ENCODE measurements around the gene RAB38. TPM values are rescaled to one million over a fixed set of nuclear protein-coding genes. Genes with fewer than 3 reads are reported as not detected.

Gene RAB38
- total RNA-seq, 1 donor from 2014 or later = 2.2 TPM

DNA sequence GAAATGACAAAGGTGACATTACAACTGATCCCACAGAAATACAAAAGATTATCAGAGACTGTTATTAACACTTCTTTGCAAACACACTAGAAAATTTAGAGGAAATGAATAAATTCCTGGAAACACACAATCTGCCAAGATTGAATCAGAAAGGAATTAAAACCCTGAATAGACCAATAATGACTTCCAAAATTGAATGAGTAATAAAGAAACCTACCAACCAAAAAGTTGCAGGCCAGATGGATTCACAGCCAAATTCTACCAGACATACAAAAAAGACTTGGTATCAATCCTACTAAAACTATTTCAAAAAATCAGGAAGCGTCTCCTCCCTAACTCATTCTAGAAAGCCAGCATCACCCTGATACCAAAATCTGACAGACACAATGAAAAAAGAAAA, 17.2 kb downstream of the RAB38 start:
- H3K9me3 Mint-ChIP-seq = peaks cover 19% of the 10 kb centered on the region
- no peak for DNase-seq
- peaks cover 24% of the 10 kb centered on the region for H3K27me3 Mint-ChIP-seq
- H3K36me3 Mint-ChIP-seq (ENCODE audit: low read depth) = peaks cover 1% of the 10 kb centered on the region
- no peak overlapping the region for H3K27ac Mint-ChIP-seq
- intact Hi-C loops (cut with micrococcal nuclease) = no loop called here
- no peak overlapping the region for H3K4me3 Mint-ChIP-seq
- no peaks in the 10 kb centered on the region for H3K4me1 Mint-ChIP-seq

DNA sequence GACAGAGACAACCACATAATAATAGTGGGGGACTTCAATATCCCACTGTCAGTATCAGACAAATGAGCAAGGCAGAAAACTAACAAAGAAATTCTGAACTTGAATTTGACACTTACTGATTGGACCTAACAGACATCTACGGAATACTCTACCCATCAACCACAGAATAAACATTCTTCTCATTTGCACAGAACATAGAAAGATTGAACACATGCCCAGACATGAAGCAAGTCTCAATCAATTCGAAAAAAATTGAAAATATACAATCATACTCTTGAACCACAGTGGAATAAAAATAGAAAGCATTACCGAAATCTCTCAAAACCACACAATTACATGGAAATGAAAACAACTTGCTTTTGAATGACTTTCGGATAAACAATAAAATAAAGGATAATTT, 17.9 kb downstream of the RAB38 start:
- Mint-ChIP-seq H3K27ac (no peak overlapping the region), H3K4me3 (no peak overlapping the region), H3K27me3 (peaks cover 20% of the 10 kb centered on the region), H3K9me3 (peaks cover 19% of the 10 kb centered on the region), H3K36me3 (ENCODE audit: low read depth) (peaks cover 1% of the 10 kb centered on the region), H3K4me1 (no peaks in the 10 kb centered on the region)
- intact Hi-C loops (cut with micrococcal nuclease) = no loop called here
- DNase-seq = no peak

DNA sequence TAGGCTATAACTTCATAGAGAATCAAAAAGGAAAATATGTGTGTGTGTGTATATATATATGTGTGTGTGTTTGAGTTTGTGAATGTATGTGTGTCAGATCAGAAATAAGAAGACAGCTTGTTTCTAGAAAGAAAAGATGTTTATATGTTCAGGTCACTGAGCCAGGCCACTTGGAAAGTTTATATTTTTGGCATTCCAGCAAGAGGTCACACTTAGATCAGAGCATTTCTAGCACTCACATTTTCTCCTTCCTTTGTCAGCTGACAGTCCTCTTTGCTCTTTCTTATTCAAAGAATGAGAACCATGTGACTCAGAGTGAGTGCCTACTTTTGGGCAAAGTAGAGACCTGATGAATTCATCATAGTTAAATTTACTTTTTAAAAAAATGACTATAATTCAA, 22.9 kb downstream of the RAB38 start:
- Mint-ChIP-seq H3K4me1 (no peaks in the 10 kb centered on the region), H3K27me3 (peaks cover 2% of the 10 kb centered on the region), H3K27ac (no peak overlapping the region), H3K36me3 (ENCODE audit: low read depth) (no peaks in the 10 kb centered on the region), H3K9me3 (peaks cover 6% of the 10 kb centered on the region), H3K4me3 (no peak overlapping the region)
- intact Hi-C loops (cut with micrococcal nuclease) = no loop called here
- no peak for DNase-seq

DNA sequence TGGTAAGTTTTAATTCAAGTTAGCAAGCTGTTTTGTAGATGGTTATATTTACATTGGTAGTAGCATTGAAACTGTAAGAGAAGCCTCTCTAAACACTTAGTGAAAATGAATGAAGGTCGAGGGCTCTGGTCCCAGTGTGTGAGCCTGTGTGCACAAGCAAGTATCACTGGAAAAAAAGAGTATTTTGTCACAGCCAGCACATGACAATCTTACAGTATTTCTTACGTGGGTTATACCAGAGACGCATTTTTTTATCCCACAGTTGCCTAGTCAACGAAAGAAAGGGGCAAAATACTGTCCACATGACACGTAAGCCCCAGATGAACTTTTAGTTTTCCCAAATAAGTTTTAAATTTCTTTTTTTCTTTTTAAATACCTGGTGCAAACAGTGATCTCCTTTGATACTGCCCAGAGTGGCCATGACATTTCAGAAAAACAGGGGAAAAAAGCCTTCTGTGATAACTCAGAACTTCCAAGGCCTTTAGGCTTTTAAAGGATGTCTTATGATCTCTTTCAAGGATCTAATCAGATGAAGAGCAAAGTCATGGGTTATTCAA, 23.5 kb downstream of the RAB38 start:
- DNase-seq = no peak
- H3K9me3 Mint-ChIP-seq = no peaks in the 10 kb centered on the region
- no peaks in the 10 kb centered on the region for H3K4me1 Mint-ChIP-seq
- intact Hi-C loops (cut with micrococcal nuclease) = no loop called here
- H3K36me3 Mint-ChIP-seq (ENCODE audit: low read depth) = no peaks in the 10 kb centered on the region
- no peak overlapping the region for H3K27ac Mint-ChIP-seq
- H3K27me3 Mint-ChIP-seq = peaks cover 2% of the 10 kb centered on the region
- no peak overlapping the region for H3K4me3 Mint-ChIP-seq

DNA sequence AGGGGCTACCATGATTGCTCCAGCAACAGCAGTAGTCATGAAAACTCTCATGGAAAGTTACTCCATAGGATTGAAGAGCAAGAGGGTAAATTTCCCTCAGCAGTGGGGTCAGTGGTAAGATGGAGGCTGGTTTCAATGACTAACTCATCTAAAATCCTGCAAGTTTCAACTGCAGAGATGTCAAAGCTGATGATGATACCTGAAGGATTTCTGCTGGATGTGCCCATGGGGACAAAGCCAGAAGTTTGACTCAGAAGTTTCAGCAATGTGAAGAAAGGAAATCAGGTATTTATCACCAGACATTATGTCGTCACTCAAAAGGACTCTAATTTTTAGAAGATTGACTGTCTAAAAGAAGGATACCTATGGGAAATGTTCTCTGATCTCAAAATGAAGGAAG, 29.1 kb downstream of the RAB38 start:
- Mint-ChIP-seq H3K9me3 (no peaks in the 10 kb centered on the region), H3K4me1 (no peaks in the 10 kb centered on the region), H3K27me3 (peaks cover 2% of the 10 kb centered on the region), H3K27ac (no peak overlapping the region), H3K36me3 (ENCODE audit: low read depth) (no peaks in the 10 kb centered on the region), H3K4me3 (no peak overlapping the region)
- intact Hi-C loops (cut with micrococcal nuclease) = no loop called here
- no peak for DNase-seq

DNA sequence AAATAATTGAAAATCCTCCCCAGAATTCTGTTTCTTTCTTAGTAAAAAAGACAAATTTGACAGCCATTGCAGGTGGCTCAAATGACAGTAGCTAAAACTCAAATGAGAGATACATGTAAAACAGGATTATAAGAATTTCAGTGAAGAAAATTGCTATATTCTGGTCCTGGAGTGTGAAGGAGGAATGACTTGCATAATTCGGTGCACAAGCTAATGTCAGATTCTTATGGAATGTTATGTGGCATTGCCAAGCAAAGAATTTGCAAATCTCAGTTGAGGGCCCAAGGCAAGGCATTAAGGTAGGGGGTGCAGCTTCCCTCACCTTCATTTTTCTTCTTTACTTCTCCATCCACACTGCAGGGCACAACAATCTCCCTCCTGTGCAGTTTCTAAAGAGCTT, 35.4 kb downstream of the RAB38 start:
- H3K27me3 Mint-ChIP-seq = peaks cover 2% of the 10 kb centered on the region
- no peak overlapping the region for H3K4me3 Mint-ChIP-seq
- H3K36me3 Mint-ChIP-seq (ENCODE audit: low read depth) = no peaks in the 10 kb centered on the region
- no peaks in the 10 kb centered on the region for H3K4me1 Mint-ChIP-seq
- no peak for DNase-seq
- H3K27ac Mint-ChIP-seq = no peak overlapping the region
- no peaks in the 10 kb centered on the region for H3K9me3 Mint-ChIP-seq
- intact Hi-C loops (cut with micrococcal nuclease) = no loop called here

DNA sequence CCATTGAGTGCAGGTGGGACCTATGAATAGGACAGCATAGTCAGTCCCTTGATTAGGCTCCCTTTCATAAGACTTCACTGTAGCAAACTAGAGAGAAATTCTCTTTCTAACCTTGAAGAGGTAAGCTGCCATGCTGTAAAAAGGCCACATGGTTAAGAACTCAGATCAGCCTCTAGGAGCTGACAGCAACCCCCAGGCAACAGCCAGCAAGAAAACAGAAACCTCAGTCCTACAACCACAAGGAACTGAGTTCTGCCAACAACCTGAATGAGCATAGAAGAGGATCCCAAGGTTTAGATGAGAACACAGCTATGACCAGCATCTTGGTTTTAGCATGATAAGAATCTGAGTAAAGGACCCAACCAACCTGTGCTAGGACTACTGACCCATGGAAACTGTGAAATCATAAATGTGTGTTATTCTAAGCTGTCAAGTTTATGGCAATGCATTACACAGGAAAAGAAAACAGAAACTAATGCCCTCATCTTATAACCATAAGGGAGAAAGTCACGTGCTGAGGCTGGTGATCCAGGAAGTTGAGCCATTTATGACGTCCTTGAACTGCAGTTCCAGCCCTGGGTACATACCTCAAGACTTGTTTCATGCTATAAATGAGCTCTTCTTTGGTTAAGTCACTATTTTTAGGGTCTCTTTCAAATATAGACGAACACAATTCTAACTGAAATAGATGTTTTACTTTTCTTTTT, 43.3 kb downstream of the RAB38 start:
- Mint-ChIP-seq H3K9me3 (no peaks in the 10 kb centered on the region), H3K27me3 (peaks cover under 1% of the 10 kb centered on the region), H3K4me3 (no peak overlapping the region), H3K27ac (no peak overlapping the region), H3K4me1 (no peaks in the 10 kb centered on the region), H3K36me3 (ENCODE audit: low read depth) (no peaks in the 10 kb centered on the region)
- no peak for DNase-seq
- intact Hi-C loops (cut with micrococcal nuclease) = no loop called here

DNA sequence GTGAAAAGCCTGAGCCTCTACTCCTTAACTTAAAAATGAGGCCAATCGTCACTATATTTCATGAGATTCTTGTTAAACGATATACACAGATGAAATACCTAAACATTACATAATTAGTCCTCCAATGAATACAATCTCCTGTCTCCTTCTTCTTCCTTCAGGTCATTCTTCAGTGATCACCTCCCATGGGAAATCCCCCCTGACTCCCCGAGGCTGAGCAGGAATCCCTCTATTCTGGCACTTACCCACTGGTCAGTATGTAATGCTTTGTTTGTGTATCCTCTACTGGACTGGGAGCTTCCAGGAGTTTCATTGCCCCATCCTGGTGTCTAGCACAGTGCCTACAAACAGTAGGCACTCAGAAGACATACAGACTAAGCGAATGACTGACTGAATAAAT, 52.3 kb downstream of the RAB38 start:
- DNase-seq = no peak
- Mint-ChIP-seq H3K36me3 (ENCODE audit: low read depth) (no peaks in the 10 kb centered on the region), H3K27ac (no peak overlapping the region), H3K9me3 (peaks cover 4% of the 10 kb centered on the region), H3K4me3 (no peak overlapping the region), H3K4me1 (no peaks in the 10 kb centered on the region), H3K27me3 (peaks cover 6% of the 10 kb centered on the region)
- intact Hi-C loops (cut with micrococcal nuclease) = no loop called here

DNA sequence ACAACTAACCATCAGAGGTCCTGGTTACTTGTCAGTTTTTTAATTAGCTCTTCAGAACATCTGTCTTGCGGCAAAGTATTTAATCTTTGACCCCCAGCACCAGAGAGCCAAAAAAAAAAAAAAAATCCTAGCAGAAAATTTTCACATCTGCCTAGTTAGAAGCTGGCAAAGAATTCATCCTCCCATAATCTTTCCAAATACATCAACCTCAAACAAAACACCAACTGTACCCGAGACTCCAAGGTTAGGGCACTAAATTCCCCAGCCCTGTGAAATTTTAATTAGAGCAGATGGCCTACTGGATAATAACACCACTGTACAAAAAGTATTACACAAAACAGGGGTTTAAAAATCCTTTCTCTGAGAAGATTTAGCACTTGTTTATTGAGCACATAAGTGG, 55.7 kb downstream of the RAB38 start:
- peaks cover 2% of the 10 kb centered on the region for H3K27me3 Mint-ChIP-seq
- no peaks in the 10 kb centered on the region for H3K4me1 Mint-ChIP-seq
- no peak overlapping the region for H3K4me3 Mint-ChIP-seq
- no peaks in the 10 kb centered on the region for H3K36me3 Mint-ChIP-seq (ENCODE audit: low read depth)
- H3K9me3 Mint-ChIP-seq = no peaks in the 10 kb centered on the region
- intact Hi-C loops (cut with micrococcal nuclease) = no loop called here
- no peak for DNase-seq
- no peak overlapping the region for H3K27ac Mint-ChIP-seq

DNA sequence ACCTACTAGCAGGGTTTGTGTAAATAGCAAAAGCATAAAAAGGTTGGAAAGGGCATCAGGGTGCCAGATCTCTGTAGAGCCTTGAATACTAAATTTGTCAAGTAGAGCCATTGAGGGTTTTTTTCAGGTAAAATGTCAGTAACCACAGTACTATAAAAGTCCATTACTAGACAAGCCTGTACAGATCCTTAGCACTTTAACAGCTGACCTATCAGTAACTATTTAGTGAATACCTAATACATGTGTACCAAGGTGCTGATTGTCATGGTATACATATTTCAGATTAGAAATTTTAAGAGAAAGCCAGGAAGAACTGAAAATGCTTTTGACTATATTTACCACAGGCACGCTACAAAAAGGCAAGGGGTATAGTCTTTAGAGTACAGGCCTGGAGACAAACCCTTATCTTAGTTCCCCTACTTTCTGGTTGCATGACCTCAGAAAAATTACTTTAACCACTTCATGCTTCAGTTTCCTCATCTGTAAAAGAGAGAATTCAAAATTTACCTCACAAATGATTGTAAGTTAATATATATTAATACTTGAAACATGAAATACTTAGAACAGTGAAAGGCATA, 57.9 kb downstream of the RAB38 start:
- Mint-ChIP-seq H3K27me3 (no peaks in the 10 kb centered on the region), H3K9me3 (no peaks in the 10 kb centered on the region), H3K4me3 (no peak overlapping the region), H3K27ac (no peak overlapping the region), H3K4me1 (no peaks in the 10 kb centered on the region), H3K36me3 (ENCODE audit: low read depth) (no peaks in the 10 kb centered on the region)
- DNase-seq = no peak
- intact Hi-C loops (cut with micrococcal nuclease) = no loop called here

DNA sequence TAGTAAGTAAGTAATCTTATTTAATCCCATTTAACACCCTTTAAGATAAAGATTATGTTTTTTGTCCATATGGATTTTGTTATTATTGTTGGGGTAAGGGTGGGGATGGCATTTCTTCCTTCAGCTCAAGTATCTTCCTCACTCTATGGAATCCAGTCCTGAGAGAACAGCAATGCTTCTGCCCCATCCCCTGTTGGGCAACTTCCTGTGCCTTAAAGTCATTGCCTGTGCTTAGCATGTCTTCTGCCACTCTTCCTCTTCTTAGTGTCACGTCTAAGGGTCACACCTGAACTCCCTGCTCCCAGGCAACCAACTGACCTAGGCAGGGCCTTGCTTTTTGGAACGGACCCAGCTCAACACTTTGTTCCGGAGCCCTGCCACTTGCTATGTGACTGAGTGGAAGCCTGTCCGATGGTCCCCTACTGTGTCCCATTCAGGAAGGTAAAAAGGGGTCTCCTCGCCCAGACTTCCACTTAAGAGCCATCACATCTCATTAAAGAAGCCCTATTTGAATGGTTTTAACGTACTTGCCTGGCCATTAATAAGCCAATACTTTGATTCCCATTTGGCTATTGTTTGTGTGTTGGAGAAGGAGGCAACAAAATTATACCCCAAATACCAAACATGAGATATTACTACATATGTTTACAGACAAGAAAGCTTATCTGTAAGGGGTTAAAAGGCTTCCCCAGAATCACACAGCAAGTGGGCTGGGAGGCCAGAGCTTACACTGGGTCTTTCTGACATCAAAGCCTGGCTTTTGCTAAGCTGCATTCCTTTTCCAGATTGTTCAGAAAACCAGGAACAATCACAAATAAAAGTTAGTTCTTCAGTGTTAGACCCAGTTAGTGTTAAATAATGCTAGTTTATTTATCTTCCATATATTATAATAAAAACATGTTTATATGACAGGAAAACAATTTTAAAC, 59.2 kb downstream of the RAB38 start:
- Mint-ChIP-seq H3K4me3 (no peak overlapping the region), H3K27me3 (no peaks in the 10 kb centered on the region), H3K4me1 (no peaks in the 10 kb centered on the region), H3K9me3 (no peaks in the 10 kb centered on the region), H3K36me3 (ENCODE audit: low read depth) (no peaks in the 10 kb centered on the region), H3K27ac (no peak overlapping the region)
- DNase-seq = no peak
- intact Hi-C loops (cut with micrococcal nuclease) = no loop called here

DNA sequence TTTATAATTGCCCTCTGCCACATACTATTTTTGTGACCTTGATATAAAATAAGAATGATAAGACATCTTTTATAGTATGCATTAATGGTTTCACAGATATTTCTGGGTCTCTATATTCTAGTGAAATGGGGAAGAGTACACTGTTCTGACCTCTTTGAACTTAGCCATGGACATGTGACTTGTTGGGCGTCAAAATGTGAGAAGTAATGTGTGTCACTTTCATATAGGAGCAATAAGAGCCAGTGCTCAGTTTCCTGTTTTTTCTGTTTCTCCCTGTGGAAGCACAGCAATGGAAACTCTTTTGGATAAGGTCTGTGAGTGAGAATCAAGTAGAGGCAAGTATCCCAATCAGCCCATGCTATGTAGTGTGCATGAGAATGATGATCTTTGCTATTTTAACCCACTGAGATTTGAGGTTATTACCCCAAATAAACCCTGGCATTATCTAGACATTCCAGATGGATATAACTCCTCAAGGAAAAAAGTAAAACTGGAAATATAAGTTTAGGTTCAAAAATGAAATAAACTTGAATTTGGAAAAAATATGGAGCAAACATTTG, 60.7 kb downstream of the RAB38 start:
- no peak overlapping the region for H3K27ac Mint-ChIP-seq
- no peaks in the 10 kb centered on the region for H3K36me3 Mint-ChIP-seq (ENCODE audit: low read depth)
- intact Hi-C loops (cut with micrococcal nuclease) = no loop called here

DNA sequence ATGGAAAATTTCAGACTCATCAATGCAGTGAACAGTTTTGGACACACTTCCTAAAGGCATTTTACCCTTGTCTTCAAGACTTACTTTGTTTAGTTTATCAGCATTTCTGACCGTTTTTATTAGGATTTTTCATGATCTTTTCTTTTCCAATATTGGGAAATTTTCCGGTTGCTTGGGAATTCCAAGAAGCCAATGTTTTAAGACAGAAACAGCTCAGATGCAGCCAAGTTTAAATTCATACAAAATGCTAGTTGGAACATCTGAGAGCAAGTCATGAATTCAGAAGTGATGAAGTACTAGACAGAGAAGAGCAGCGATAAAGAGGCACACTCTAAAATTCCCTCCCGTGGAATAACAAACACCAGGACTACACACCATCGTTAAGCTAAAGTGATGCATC, 68.6 kb downstream of the RAB38 start:
- Mint-ChIP-seq H3K4me3 (no peak overlapping the region), H3K36me3 (ENCODE audit: low read depth) (no peaks in the 10 kb centered on the region), H3K27me3 (peaks cover 13% of the 10 kb centered on the region), H3K27ac (no peak overlapping the region), H3K4me1 (no peaks in the 10 kb centered on the region), H3K9me3 (no peaks in the 10 kb centered on the region)
- intact Hi-C loops (cut with micrococcal nuclease) = loop anchor here (10.0 kb wide), 1 partner anchor 178 kb away; no protein-coding TSS in a partner anchor
- DNase-seq = no peak

More for the DNA sequence above, 60.7 kb downstream of the RAB38 start:
- H3K4me1 Mint-ChIP-seq = no peaks in the 10 kb centered on the region
- H3K9me3 Mint-ChIP-seq = no peaks in the 10 kb centered on the region
- no peak for DNase-seq
- H3K27me3 Mint-ChIP-seq = no peaks in the 10 kb centered on the region
- no peak overlapping the region for H3K4me3 Mint-ChIP-seq
